Duodenal mucosa (tissue), 2 donors: ENCODE results near the gene CDK2.
A peak's percentile ranks its signal among the peaks of the same experiment; 100 is the strongest.

Experiments used
- H3K27ac ChIP-seq: one replicate; pipeline ENCODE4 v1.7.0; 2013; ENCODE audit warnings: low read depth, low read length
- H3K27me3 ChIP-seq, 2 donors: one replicate each; pipeline ENCODE4 v1.7.0; 2013; ENCODE audit warnings: low read length in 2 of 2, control low read depth in 1 of 2; ENCODE audit not compliant: insufficient read depth in 2 of 2, control insufficient read depth in 1 of 2
- H3K36me3 ChIP-seq, 2 donors: one replicate each; pipeline ENCODE4 v1.7.0; 2013; ENCODE audit warnings: low read length in 2 of 2, control low read depth in 1 of 2; ENCODE audit not compliant: insufficient read depth in 2 of 2, control insufficient read depth in 1 of 2
- H3K4me1 ChIP-seq, 2 donors: one replicate each; pipeline ENCODE4 v1.7.0; 2013; ENCODE audit warnings: low read length in 2 of 2, control low read depth in 1 of 2; ENCODE audit not compliant: insufficient read depth in 2 of 2, control insufficient read depth in 1 of 2
- H3K4me3 ChIP-seq, 2 donors: one replicate each; pipeline ENCODE4 v1.7.0; 2013; ENCODE audit warnings: low read length in 2 of 2, low read depth in 1 of 2
- H3K9ac ChIP-seq, 2 donors: one replicate each; pipeline ENCODE4 v1.7.0; 2013; ENCODE audit warnings: low read length in 2 of 2, low read depth in 1 of 2
- H3K9me3 ChIP-seq, 2 donors: one replicate each; pipeline ENCODE4 v1.7.0; 2013; ENCODE audit warnings: low read length in 2 of 2, control low read depth in 1 of 2; ENCODE audit not compliant: control insufficient read depth in 1 of 2

CDK2 gene

GRCh38 chr12:55963760-55964159, 2.9 kb upstream of the CDK2 start:
- H3K27me3 ChIP-seq, result no peaks in the 10 kb centered on the region
- H3K36me3 ChIP-seq, result no peaks in the 10 kb centered on the region
- no peak overlapping the region for H3K9ac ChIP-seq
- no peaks in the 10 kb centered on the region for H3K9me3 ChIP-seq
- no peak overlapping the region for H3K27ac ChIP-seq
- no peak overlapping the region for H3K4me3 ChIP-seq
- H3K4me1 ChIP-seq, result peaks cover 20 to 22% of the 10 kb centered on the region in 2 donors

GRCh38 chr12:55965240-55965639, 1.4 kb upstream of the CDK2 start:
- H3K9ac ChIP-seq, result no peak overlapping the region
- no peak overlapping the region for H3K27ac ChIP-seq
- no peaks in the 10 kb centered on the region for H3K9me3 ChIP-seq

GRCh38 chr12:55965941-55966407, 656 bp upstream of the CDK2 start, which contains the start of gene PMEL:
PMEL (minus strand) TSS chr12:55966042; CDS start chr12:55966011, 31 bp downstream.
- H3K36me3 ChIP-seq, result peaks cover 0 to 2% of the 10 kb centered on the region in 2 donors
- peaks cover 20 to 22% of the 10 kb centered on the region in 2 donors for H3K4me1 ChIP-seq
- H3K9ac ChIP-seq, result peak within 1 kb of the TSS; percentile 93 to 95
- peak within 1 kb of the TSS; percentile 59 for H3K27ac ChIP-seq
- H3K27me3 ChIP-seq, result no peaks in the 10 kb centered on the region
- peak within 1 kb of the TSS; percentile 85 to 92 for H3K4me3 ChIP-seq
- H3K9me3 ChIP-seq, result no peaks in the 10 kb centered on the region

More at GRCh38 chr12:55965240-55965639, 1.4 kb upstream of the CDK2 start:
- H3K27me3 ChIP-seq, result no peaks in the 10 kb centered on the region
- peaks cover 20 to 22% of the 10 kb centered on the region in 2 donors for H3K4me1 ChIP-seq
- H3K4me3 ChIP-seq, result no peak overlapping the region
- H3K36me3 ChIP-seq, result peaks cover 0 to 2% of the 10 kb centered on the region in 2 donors

GRCh38 chr12:55969356-55969755, 2.7 kb downstream of the CDK2 start:
- Histone ChIP-seq H3K27me3 (no peaks in the 10 kb centered on the region), H3K4me3 (no peak overlapping the region), H3K9ac (no peak overlapping the region), H3K36me3 (peaks cover 0 to 2% of the 10 kb centered on the region in 2 donors), H3K9me3 (no peaks in the 10 kb centered on the region), H3K27ac (no peak overlapping the region), H3K4me1 (peaks cover 31 to 32% of the 10 kb centered on the region in 2 donors)

GRCh38 chr12:55970775-55971174, 4.1 kb downstream of the CDK2 start:
- peaks cover 37 to 41% of the 10 kb centered on the region in 2 donors for H3K4me1 ChIP-seq
- H3K27ac ChIP-seq, result no peak overlapping the region

GRCh38 chr12:55972042-55972441, 5.4 kb downstream of the CDK2 start:
- Histone ChIP-seq H3K9ac (peak overlapping the region in 1 of 2 donors; percentile 92), H3K4me3 (no peak overlapping the region), H3K9me3 (no peaks in the 10 kb centered on the region), H3K4me1 (peaks cover 38 to 40% of the 10 kb centered on the region in 2 donors), H3K27me3 (no peaks in the 10 kb centered on the region), H3K27ac (no peak overlapping the region), H3K36me3 (peaks cover 2% of the 10 kb centered on the region in 2 donors)

More at GRCh38 chr12:55970775-55971174, 4.1 kb downstream of the CDK2 start:
- no peak overlapping the region for H3K9ac ChIP-seq
- H3K27me3 ChIP-seq, result no peaks in the 10 kb centered on the region
- H3K4me3 ChIP-seq, result no peak overlapping the region
- H3K36me3 ChIP-seq, result peaks cover 0 to 2% of the 10 kb centered on the region in 2 donors
- H3K9me3 ChIP-seq, result no peaks in the 10 kb centered on the region

GRCh38 chr12:55972456-55972855, 5.8 kb downstream of the CDK2 start:
- Histone ChIP-seq H3K4me3 (peak overlapping the region; percentile 88 to 90), H3K36me3 (peaks cover 2 to 4% of the 10 kb centered on the region in 2 donors), H3K9me3 (no peaks in the 10 kb centered on the region), H3K27me3 (no peaks in the 10 kb centered on the region), H3K27ac (peak overlapping the region; percentile 84), H3K4me1 (peaks cover 33 to 39% of the 10 kb centered on the region in 2 donors), H3K9ac (peak overlapping the region; percentile 92)

- H3K36me3 ChIP-seq, result peaks cover 2 to 4% of the 10 kb centered on the region in 2 donors
- H3K9ac ChIP-seq, result peak overlapping the region; percentile 92
- H3K27me3 ChIP-seq, result no peaks in the 10 kb centered on the region
- peak overlapping the region; percentile 84 for H3K27ac ChIP-seq
- H3K9me3 ChIP-seq, result no peaks in the 10 kb centered on the region
- peak overlapping the region; percentile 88 to 90 for H3K4me3 ChIP-seq
- H3K4me1 ChIP-seq, result peaks cover 27 to 34% of the 10 kb centered on the region in 2 donors
Measured at GRCh38 chr12:55972911-55973598, 6.4 kb downstream of the CDK2 start.

- Histone ChIP-seq H3K9ac (peak within 1 kb of the TSS; percentile 92 to 99), H3K9me3 (no peaks in the 10 kb centered on the region), H3K27ac (peak within 1 kb of the TSS; percentile 92), H3K4me3 (peak within 1 kb of the TSS; percentile 88 to 91), H3K36me3 (peaks cover 2 to 4% of the 10 kb centered on the region in 2 donors), H3K27me3 (no peaks in the 10 kb centered on the region), H3K4me1 (peaks cover 26 to 30% of the 10 kb centered on the region in 2 donors)
Measured at GRCh38 chr12:55973599-55974307, 7.1 kb downstream of the CDK2 start, which contains the start of gene RAB5B. RAB5B (plus strand) TSS chr12:55974078; CDS start chr12:55986961, 12,883 bp downstream.

GRCh38 chr12:55974308-55974730, 7.7 kb downstream of the CDK2 start:
- peaks cover 2 to 6% of the 10 kb centered on the region in 2 donors for H3K36me3 ChIP-seq
- H3K4me1 ChIP-seq, result peaks cover 26 to 30% of the 10 kb centered on the region in 2 donors
- H3K27ac ChIP-seq, result peak overlapping the region; percentile 92
- peak overlapping the region; percentile 89 to 99 for H3K9ac ChIP-seq
- H3K9me3 ChIP-seq, result no peaks in the 10 kb centered on the region
- no peaks in the 10 kb centered on the region for H3K27me3 ChIP-seq
- peak overlapping the region; percentile 85 to 91 for H3K4me3 ChIP-seq
